HG03025 (cell line): ENCODE results near the gene MAP2K6.
A peak's percentile ranks its signal among the peaks of the same experiment; 100 is the strongest.

ENCODE experiments used
- ATAC-seq: cut with Tn5 transposase; IDR thresholded peaks from one replicate; pipeline ENCODE4 v1.9.1; 2021; ENCODE audit warnings: mild to moderate bottlenecking, moderate library complexity; ENCODE audit not compliant: unreplicated experiment, low FRiP score

The MAP2K6 gene

GRCh38 chr17:69561462-69561861, 147.0 kb downstream of the MAP2K6 start:
- no peak for ATAC-seq

- ATAC-seq, result no peak
Measured at GRCh38 chr17:69565447-69565846, 150.9 kb downstream of the MAP2K6 start.

GRCh38 chr17:69567130-69567529, 152.6 kb downstream of the MAP2K6 start:
- no peak for ATAC-seq

- ATAC-seq, result no peak
Measured at GRCh38 chr17:69572747-69573146, 158.2 kb downstream of the MAP2K6 start.

GRCh38 chr17:69573396-69573795, 158.9 kb downstream of the MAP2K6 start:
- ATAC-seq, result no peak

GRCh38 chr17:69574257-69575197, 160.0 kb downstream of the MAP2K6 start:
- no peak for ATAC-seq

GRCh38 chr17:69575346-69575761, 160.9 kb downstream of the MAP2K6 start:
- ATAC-seq, result no peak

GRCh38 chr17:69577098-69577497, 162.6 kb downstream of the MAP2K6 start:
- no peak for ATAC-seq

- ATAC-seq, result no peak
Measured at GRCh38 chr17:69578385-69578936, 164.0 kb downstream of the MAP2K6 start.

- no peak for ATAC-seq
Measured at GRCh38 chr17:69579961-69580677, 165.6 kb downstream of the MAP2K6 start.

- peak; percentile 65 for ATAC-seq
Measured at GRCh38 chr17:69581061-69581961, 166.8 kb downstream of the MAP2K6 start.

GRCh38 chr17:69588316-69588715, 173.8 kb downstream of the MAP2K6 start:
- ATAC-seq, result no peak

- no peak for ATAC-seq
Measured at GRCh38 chr17:69588827-69589239, 174.3 kb downstream of the MAP2K6 start.

GRCh38 chr17:69590671-69591070, 176.2 kb downstream of the MAP2K6 start:
- no peak for ATAC-seq

GRCh38 chr17:69592692-69593350, 178.3 kb downstream of the MAP2K6 start:
- no peak for ATAC-seq

- ATAC-seq, result no peak
Measured at GRCh38 chr17:69593351-69593715, 178.8 kb downstream of the MAP2K6 start.

GRCh38 chr17:69593716-69594115, 179.2 kb downstream of the MAP2K6 start:
- no peak for ATAC-seq

GRCh38 chr17:69594641-69595040, 180.1 kb downstream of the MAP2K6 start:
- no peak for ATAC-seq

- no peak for ATAC-seq
Measured at GRCh38 chr17:69596141-69596540, 181.6 kb downstream of the MAP2K6 start.
